AG10803 (cell line): ENCODE data around the gene EBP.

Experiments used
- DNase-seq: peaks from one replicate; pipeline ENCODE4 v3.0.0; 2010; ENCODE audit warnings: low read depth
- H3K4me3 ChIP-seq: 2 replicates; pipeline ENCODE4 v1.5.1; 2011; ENCODE audit warnings: mild to moderate bottlenecking, low read length, control low read depth
- CTCF ChIP-seq: conservative IDR thresholded peaks from 2 replicates; pipeline ENCODE4 v1.5.1; 2011; ENCODE audit warnings: mild to moderate bottlenecking, low read length, control low read depth, inconsistent platforms

The EBP gene

GRCh38 chrX:48475296-48475695 is 46.3 kb upstream of the EBP start:
- DNase-seq: no peak
- TF ChIP-seq CTCF: no peak
- H3K4me3 ChIP-seq: peak overlapping the region; percentile 79

- peak; percentile 94 for DNase-seq
- TF ChIP-seq CTCF: no peak
- H3K4me3 ChIP-seq: peak within 1 kb of the TSS; percentile 79
Measured at GRCh38 chrX:48475774-48476577, 45.6 kb upstream of the EBP start, which contains the start of gene FTSJ1. Gene FTSJ1 (plus strand): TSS chrX:48476199. CDS start chrX:48478048, 1,849 bp downstream.

- H3K4me3 ChIP-seq: peak overlapping the region; percentile 79
- DNase-seq: no peak
- TF ChIP-seq CTCF: no peak
Measured at GRCh38 chrX:48476919-48477318, 44.7 kb upstream of the EBP start.

DNA sequence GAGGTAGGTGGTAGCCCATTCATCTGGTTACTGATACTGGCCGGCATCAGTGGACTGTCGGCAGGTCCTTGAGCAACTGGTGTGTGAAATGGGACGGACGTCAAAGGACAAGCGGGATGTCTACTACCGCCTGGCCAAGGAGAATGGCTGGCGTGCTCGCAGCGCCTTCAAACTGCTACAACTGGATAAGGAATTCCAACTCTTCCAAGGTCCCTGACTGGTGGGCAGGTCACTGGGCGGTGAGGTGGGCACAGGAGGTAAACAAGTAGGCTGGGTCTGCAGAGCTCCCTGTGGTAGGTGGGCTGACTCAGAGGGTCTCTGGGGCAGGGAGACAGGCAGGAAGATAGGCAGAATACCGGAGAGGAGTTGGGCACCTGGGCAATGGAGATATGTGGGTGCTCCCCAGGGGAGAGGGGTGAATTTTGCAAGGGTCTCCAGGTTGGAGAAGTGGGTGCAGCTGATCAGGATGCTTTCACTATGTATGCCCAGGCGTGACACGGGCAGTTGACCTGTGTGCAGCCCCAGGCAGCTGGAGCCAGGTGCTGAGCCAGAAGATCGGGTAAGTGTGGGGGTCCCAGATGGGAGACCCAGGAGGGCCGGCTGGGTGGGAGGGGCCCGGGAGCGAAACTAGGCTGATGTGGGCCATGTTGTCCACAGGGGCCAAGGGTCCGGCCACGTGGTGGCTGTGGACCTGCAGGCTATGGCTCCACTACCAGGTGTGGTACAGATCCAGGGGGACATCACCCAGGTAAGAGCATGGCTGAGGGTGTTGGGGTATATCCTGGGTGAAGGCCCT is 43.5 kb upstream of the EBP start:
- no peak for TF ChIP-seq CTCF
- H3K4me3 ChIP-seq: no peak overlapping the region
- DNase-seq: no peak

GRCh38 chrX:48478806-48479205 is 42.8 kb upstream of the EBP start:
- no peak for TF ChIP-seq CTCF
- DNase-seq: no peak
- H3K4me3 ChIP-seq: no peak overlapping the region

- no peak for TF ChIP-seq CTCF
- H3K4me3 ChIP-seq: no peak overlapping the region
- no peak for DNase-seq
Measured at GRCh38 chrX:48480142-48480541, 41.5 kb upstream of the EBP start.
